NCI-H1694 treated with DMSO at 0.1 percent for 48 hours (cell line): ENCODE results near the gene ZNF385C.

ENCODE experiments used
- DNase-seq: peaks from one replicate; lab custom pipeline; 2025; lab: John Stamatoyannopoulos, UW

Gene ZNF385C

GRCh38 chr17:41988418-41988817 is 109.9 kb downstream of the ZNF385C start:
- no peak for DNase-seq

DNA sequence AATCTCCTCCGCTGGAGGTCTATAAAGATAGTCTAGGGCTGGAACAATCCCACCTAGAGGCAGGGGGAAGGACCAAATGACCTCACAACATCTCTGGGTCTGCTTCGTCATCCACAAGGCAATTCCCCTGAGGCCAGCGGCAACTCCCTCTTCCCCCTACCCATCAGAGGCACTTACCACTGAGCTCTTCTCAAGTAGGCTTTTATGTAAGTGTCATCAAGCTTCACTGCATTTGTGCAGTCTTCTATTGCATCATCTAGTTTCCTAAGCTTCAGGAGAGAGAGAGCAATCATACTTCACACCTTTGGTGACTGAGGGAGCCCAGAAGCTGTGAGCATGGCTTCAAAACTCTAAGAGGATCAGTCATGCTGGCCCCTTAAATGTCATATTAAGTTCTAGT is 110.6 kb downstream of the ZNF385C start:
- DNase-seq, result no peak

GRCh38 chr17:41986634-41987033 is 111.6 kb downstream of the ZNF385C start:
- DNase-seq, result no peak

DNA sequence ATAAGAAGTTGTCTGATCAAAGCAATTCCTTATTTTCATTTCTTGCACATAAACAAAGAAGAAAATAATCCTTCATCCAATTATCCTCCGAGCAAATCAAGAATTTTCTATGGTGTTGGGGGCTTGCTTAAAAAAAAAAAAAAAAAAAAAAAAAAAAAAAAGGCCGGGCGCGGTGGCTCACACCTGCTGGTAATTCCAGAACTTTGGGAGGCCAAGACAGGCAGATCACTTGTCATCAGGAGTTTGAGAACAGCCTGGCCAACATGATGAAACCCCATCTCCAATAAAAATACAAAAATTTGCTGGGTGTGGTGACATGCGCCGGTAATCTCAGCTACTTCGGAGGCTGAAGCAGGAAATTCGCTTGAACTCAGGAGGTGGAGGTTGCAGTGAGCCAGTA is 112.4 kb downstream of the ZNF385C start:
- no peak for DNase-seq

GRCh38 chr17:41984454-41984853 is 113.8 kb downstream of the ZNF385C start:
- no peak for DNase-seq

GRCh38 chr17:41982026-41982760 is 116.1 kb downstream of the ZNF385C start:
- DNase-seq, result no peak

DNA sequence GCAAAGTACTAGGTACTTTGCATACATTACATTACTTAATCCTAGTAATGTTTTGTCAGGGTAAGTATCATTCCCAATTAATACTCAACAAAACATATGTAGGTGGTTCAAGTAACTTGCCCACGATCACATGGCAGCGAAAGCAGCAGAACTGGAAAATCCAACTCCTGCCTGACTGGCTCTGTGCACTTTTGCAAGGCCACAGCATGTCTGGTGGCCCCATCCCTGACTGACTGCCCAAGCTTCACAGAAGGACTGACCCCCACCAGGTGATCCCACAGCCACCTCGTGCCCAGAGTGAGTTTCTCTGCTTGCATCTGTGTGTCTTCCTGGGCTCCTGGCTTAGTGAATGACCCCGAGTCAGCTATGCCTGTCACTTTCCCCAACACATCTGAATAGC is 120.3 kb downstream of the ZNF385C start:
- DNase-seq, result no peak

GRCh38 chr17:41976142-41976768 is 122.0 kb downstream of the ZNF385C start:
- no peak for DNase-seq
